Astrocyte of the cerebellum (primary cell): ENCODE measurements around the gene RILPL1.

Experiments used
- DNase-seq: peaks from one replicate; pipeline ENCODE4 v3.0.0-alpha.2; 2011; ENCODE audit warnings: low read depth
- H3K4me3 ChIP-seq: 2 replicates; pipeline ENCODE4 v1.5.1; 2011; ENCODE audit warnings: mild to moderate bottlenecking, low read depth, low read length, moderate library complexity
- in situ Hi-C: cut with HindIII; loops from 2 replicates; pipeline ENCODE4 v1.10.0; 2017; ENCODE audit warnings: low sequenced_read_pairs
- TF ChIP-seq, protein P1 (sequence below): IDR thresholded peaks from 2 replicates; pipeline ENCODE4 v1.5.1; 2012; ENCODE audit warnings: low read length, low read depth, moderate library complexity, mild to moderate bottlenecking; ENCODE audit errors: missing control alignments

RILPL1 gene

DNA sequence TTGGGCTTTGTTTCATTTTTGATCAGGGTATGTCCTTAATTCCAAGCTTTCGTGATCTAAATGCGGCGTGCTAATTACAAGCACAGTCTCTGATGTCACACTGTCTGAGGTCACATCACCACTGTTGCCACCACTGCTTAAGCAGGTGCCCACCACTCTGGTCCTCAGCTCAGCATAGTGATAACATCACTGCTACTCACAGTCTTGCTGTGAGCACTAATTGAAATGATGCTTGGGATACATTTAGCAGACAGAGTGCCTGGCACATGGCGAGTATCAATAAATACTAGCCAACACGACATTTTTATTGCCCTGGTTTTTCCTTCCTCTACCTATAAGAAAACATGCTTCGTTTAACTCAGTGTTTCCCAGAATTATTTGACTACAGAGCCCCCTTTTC, 104.9 kb downstream of the RILPL1 start:
- in situ Hi-C loops: no loop called here
- DNase-seq: no peak
- TF ChIP-seq, protein P1, sequence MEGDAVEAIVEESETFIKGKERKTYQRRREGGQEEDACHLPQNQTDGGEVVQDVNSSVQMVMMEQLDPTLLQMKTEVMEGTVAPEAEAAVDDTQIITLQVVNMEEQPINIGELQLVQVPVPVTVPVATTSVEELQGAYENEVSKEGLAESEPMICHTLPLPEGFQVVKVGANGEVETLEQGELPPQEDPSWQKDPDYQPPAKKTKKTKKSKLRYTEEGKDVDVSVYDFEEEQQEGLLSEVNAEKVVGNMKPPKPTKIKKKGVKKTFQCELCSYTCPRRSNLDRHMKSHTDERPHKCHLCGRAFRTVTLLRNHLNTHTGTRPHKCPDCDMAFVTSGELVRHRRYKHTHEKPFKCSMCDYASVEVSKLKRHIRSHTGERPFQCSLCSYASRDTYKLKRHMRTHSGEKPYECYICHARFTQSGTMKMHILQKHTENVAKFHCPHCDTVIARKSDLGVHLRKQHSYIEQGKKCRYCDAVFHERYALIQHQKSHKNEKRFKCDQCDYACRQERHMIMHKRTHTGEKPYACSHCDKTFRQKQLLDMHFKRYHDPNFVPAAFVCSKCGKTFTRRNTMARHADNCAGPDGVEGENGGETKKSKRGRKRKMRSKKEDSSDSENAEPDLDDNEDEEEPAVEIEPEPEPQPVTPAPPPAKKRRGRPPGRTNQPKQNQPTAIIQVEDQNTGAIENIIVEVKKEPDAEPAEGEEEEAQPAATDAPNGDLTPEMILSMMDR: no peak
- H3K4me3 ChIP-seq: no peak overlapping the region

DNA sequence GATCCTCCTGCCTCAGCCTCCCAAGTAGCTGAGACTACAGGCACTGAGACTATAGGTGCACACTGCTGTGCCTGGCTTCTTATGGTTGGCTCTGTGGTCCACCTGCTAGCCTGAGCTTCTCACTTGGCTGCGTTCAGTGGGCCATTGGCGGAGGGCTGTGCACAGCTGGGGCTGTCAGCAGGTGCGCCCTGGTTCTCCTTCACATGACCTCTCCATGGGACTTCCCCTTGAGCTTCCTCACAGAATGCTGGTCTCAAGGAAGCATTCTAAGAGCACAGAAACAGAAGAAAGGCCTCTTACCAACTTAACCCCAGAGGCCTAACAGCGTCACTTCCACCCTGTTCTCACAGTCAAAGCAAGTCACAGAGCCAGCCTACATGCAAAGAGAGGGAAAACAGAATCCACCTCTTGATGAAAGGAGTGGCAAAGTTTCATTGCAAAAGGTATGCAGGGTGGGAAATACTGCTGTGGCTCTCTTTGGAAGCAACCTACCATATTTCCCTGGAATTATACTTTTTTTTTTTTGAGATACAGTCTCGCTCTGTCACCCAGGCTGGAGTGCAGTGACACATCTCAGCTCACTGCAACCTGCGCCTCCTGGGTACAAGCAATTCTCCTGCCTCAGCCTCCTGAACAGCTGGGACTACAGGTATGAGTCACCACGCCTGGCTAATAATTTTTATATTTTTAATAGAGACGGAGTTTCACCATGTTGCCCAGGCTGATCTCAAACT, 106.3 kb downstream of the RILPL1 start:
- in situ Hi-C loops: no loop called here
- H3K4me3 ChIP-seq: no peak overlapping the region
- DNase-seq: no peak
- TF ChIP-seq, protein P1: no peak

DNA sequence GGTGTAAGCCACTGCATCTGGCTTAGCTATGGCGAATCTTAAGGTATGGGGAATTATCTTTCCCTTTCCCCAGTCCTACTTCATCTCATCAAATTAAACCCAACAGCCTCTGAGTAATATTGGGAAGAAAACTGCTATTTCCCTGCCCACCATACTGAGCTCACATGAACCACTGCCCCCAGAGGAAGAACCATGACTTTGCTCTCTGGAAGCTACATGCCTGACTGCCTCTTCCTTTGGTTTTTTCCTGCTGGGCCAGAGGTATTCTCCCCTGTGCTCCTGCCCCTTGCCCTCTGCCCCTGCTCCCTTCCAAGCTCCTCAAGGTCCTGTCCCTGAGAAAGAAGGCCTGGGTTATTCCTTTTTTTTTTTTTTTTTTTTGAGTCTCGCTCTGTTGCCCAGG, 112.2 kb downstream of the RILPL1 start:
- no peak for DNase-seq
- TF ChIP-seq, protein P1: peak; percentile 5
- in situ Hi-C loops: no loop called here

More for the DNA sequence above, 112.2 kb downstream of the RILPL1 start:
- H3K4me3 ChIP-seq: no peak overlapping the region
